GM12878 (cell line): Measurements from ENCODE around the gene KIRREL2. TPM values are rescaled to one million over a fixed set of nuclear protein-coding genes. Genes with fewer than 3 reads are reported as not detected.

Experiments
- BMI1 ChIP-seq: fragments of 450-650 bp; IDR thresholded peaks from 2 replicates; pipeline ENCODE4 v1.6.1; 2016; ENCODE audit warnings: mild to moderate bottlenecking, moderate library complexity, borderline replicate concordance
- EGR1 ChIP-seq, 2 experiments: IDR thresholded peaks; 1 replicate in 1 of 2; 2 replicates in 1 of 2; pipeline ENCODE4 v1.6.1; 2011 to 2012; ENCODE audit warnings: low read depth in 2 of 2, low read length in 2 of 2, borderline replicate concordance in 1 of 2, mild to moderate bottlenecking in 1 of 2, moderate library complexity in 1 of 2
- HDAC2 ChIP-seq: fragments of 200-600 bp; sonication (generic); IDR thresholded peaks from 2 replicates; pipeline ENCODE4 v1.6.1; 2017
- MTA2 ChIP-seq: fragments of 450-650 bp; IDR thresholded peaks from 2 replicates; pipeline ENCODE4 v1.6.1; 2016; ENCODE audit warnings: low read depth, mild to moderate bottlenecking, moderate library complexity
- NKRF ChIP-seq: fragments of 450-650 bp; conservative IDR thresholded peaks from 2 replicates; pipeline ENCODE4 v1.6.1; 2017; ENCODE audit warnings: mild to moderate bottlenecking, moderate library complexity
- NR2C1 ChIP-seq: fragments of 450-650 bp; IDR thresholded peaks from 2 replicates; pipeline ENCODE4 v1.6.1; 2017; ENCODE audit warnings: antibody characterized with exemption, mild to moderate bottlenecking, moderate library complexity
- PAX8 ChIP-seq: fragments of 450-650 bp; IDR thresholded peaks from 2 replicates; pipeline ENCODE4 v1.6.1; 2017; ENCODE audit warnings: mild to moderate bottlenecking, moderate library complexity
- PBX3 ChIP-seq: IDR thresholded peaks from 2 replicates; pipeline ENCODE4 v1.6.1; 2011; ENCODE audit warnings: mild to moderate bottlenecking, low read depth, low read length, moderate library complexity; ENCODE audit not compliant: insufficient replicate concordance
- POLR2AphosphoS2 ChIP-seq: IDR thresholded peaks from 2 replicates; pipeline ENCODE4 v1.6.1; 2011; ENCODE audit warnings: low read depth, mild to moderate bottlenecking, low read length, improper control_type of control experiment, moderate library complexity
- PRDM15 ChIP-seq: fragments of 450-650 bp; formaldehyde crosslinking; IDR thresholded peaks from 2 replicates; pipeline ENCODE4 v1.4.0; 2020; ENCODE audit warnings: mild to moderate bottlenecking, moderate library complexity
- STAT3 ChIP-seq: IDR thresholded peaks from 2 replicates; pipeline ENCODE4 v1.6.1; 2011; ENCODE audit warnings: low read depth, low read length, improper control_type of control experiment
- TCF12 ChIP-seq: IDR thresholded peaks from 2 replicates; pipeline ENCODE4 v1.6.1; 2011; ENCODE audit warnings: low read depth, mild to moderate bottlenecking, low read length
- ZBTB40 ChIP-seq: fragments of 450-650 bp; IDR thresholded peaks from 2 replicates; pipeline ENCODE4 v1.6.1; 2016; ENCODE audit warnings: mild to moderate bottlenecking, moderate library complexity, borderline replicate concordance
- polyA plus RNA-seq, 11 experiments: library from polyadenylated mRNA; depleted of rRNA in 4 of 11; unstranded in 6 of 11; stranded (reverse) in 5 of 11; fragments of >200 nt; fragmentation: Nextera tagmentation in 4 of 11; fragmentation: Illumina TruSeq in 1 of 11; extraction: Ambion mirVana in 4 of 11; extraction: Trizol in 1 of 11; gene quantifications; 1 replicate in 1 of 11; 2 replicates in 10 of 11; pipeline versions ENCODE4 v1.2.1 to v1.2.3, GENCODE V29; 2011 to 2016; ENCODE audit warnings: inconsistent platforms in 2 of 11, missing spikeins in 2 of 11, low read depth in 1 of 11
- total RNA-seq, 4 experiments: library from RNA; depleted of rRNA in 3 of 4; stranded (reverse); fragments of >200 nt in 3 of 4; fragmentation: Illumina TruSeq in 1 of 4; extraction: Trizol in 1 of 4; gene quantifications; 2 replicates each; pipeline versions ENCODE4 v1.2.1 to v1.2.3, GENCODE V29; 2013 to 2021
- TF ChIP-seq, protein P1 (sequence below): fragments of 450-650 bp; IDR thresholded peaks from 2 replicates; pipeline ENCODE4 v1.6.1; 2017; ENCODE audit warnings: antibody characterized with exemption, mild to moderate bottlenecking, moderate library complexity

The KIRREL2 gene
- total and polyA plus RNA-seq, 10 of the 15 experiments (the other 5 are each of a cell fraction or from before 2014, with no cell fraction given): 0.03 to 0.06 TPM; not detected in 8

DNA sequence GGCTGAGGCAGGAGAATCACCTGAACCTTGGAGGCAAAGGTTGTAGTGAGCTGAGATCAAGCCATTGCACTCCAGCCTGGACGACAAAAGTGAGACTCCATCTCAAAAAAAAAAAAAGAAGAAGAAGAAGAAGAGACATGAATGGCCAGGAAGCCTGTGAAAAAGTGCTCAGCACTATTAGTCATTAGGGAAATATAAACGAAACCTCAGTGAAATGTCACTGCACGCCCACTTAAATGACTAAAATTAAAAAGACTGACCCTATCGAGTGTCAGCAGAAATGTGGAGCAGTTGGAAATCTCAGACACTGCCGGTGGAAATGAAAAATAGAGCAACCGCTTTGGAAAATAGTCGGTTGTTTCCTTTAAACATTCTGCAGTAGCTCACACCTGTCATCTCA, 56.9 kb downstream of the KIRREL2 start (continued):
- TF ChIP-seq, protein P1, sequence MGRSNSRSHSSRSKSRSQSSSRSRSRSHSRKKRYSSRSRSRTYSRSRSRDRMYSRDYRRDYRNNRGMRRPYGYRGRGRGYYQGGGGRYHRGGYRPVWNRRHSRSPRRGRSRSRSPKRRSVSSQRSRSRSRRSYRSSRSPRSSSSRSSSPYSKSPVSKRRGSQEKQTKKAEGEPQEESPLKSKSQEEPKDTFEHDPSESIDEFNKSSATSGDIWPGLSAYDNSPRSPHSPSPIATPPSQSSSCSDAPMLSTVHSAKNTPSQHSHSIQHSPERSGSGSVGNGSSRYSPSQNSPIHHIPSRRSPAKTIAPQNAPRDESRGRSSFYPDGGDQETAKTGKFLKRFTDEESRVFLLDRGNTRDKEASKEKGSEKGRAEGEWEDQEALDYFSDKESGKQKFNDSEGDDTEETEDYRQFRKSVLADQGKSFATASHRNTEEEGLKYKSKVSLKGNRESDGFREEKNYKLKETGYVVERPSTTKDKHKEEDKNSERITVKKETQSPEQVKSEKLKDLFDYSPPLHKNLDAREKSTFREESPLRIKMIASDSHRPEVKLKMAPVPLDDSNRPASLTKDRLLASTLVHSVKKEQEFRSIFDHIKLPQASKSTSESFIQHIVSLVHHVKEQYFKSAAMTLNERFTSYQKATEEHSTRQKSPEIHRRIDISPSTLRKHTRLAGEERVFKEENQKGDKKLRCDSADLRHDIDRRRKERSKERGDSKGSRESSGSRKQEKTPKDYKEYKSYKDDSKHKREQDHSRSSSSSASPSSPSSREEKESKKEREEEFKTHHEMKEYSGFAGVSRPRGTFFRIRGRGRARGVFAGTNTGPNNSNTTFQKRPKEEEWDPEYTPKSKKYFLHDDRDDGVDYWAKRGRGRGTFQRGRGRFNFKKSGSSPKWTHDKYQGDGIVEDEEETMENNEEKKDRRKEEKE: no peak
- no peak for TF ChIP-seq NR2C1
- peak in 1 of 2 experiments; percentile 45; a peak in 1 of 3 replicates for TF ChIP-seq EGR1 (IDR thresholded peaks at IDR 0.05; ENCODE audit: borderline replicate concordance in 1 of 2, low read depth in 2 of 2, low read length in 2 of 2)
- TF ChIP-seq PBX3: no peak
- no peak for TF ChIP-seq POLR2AphosphoS2
- no peak for TF ChIP-seq HDAC2
- TF ChIP-seq PRDM15 (CRISPR knock-in tag): no peak
- no peak for TF ChIP-seq STAT3
- TF ChIP-seq TCF12: no peak
- TF ChIP-seq BMI1: no peak
- no peak for TF ChIP-seq ZBTB40
- peak; percentile 59 for TF ChIP-seq MTA2
- no peak for TF ChIP-seq PAX8
- TF ChIP-seq NKRF: no peak
